ENCODE results near the gene USP12.
"Not testable (repeated sequence)": the region's sequence is repeated elsewhere in the genome, so short reads cannot be mapped to it uniquely, and the experiment has no call there.

The USP12 gene

GRCh38 chr13:27194209-27194608 is 22.6 kb upstream of the USP12 start:
- no peak overlapping the region for H3K4me3 Mint-ChIP-seq
- no peaks in the 10 kb centered on the region for H3K36me3 Mint-ChIP-seq
- ATAC-seq: no peak
- no peak overlapping the region for H3K27ac Mint-ChIP-seq
- H3K9me3 Mint-ChIP-seq: peaks cover 5% of the 10 kb centered on the region
- peaks cover 12% of the 10 kb centered on the region for H3K4me1 Mint-ChIP-seq
- no peaks in the 10 kb centered on the region for H3K27me3 Mint-ChIP-seq

- no peak overlapping the region for H3K4me3 Mint-ChIP-seq
Observed at GRCh38 chr13:27193496-27193895, 21.9 kb upstream of the USP12 start.

GRCh38 chr13:27192973-27193372 is 21.4 kb upstream of the USP12 start:
- ATAC-seq: no peak
- Mint-ChIP-seq H3K9me3 (peaks cover 3% of the 10 kb centered on the region), H3K4me3 (no peak overlapping the region), H3K27me3 (no peaks in the 10 kb centered on the region), H3K4me1 (peaks cover 12% of the 10 kb centered on the region), H3K27ac (peak overlapping the region; percentile 60), H3K36me3 (no peaks in the 10 kb centered on the region)

More at GRCh38 chr13:27193496-27193895, 21.9 kb upstream of the USP12 start:
- Mint-ChIP-seq H3K9me3 (peaks cover 5% of the 10 kb centered on the region), H3K4me1 (peaks cover 12% of the 10 kb centered on the region), H3K27ac (no peak overlapping the region), H3K36me3 (no peaks in the 10 kb centered on the region), H3K27me3 (no peaks in the 10 kb centered on the region)
- ATAC-seq: no peak

GRCh38 chr13:27192367-27192766 is 20.8 kb upstream of the USP12 start:
- ATAC-seq: not testable (repeated sequence)

GRCh38 chr13:27189192-27189591 is 17.6 kb upstream of the USP12 start:
- Mint-ChIP-seq H3K4me1 (peaks cover 12% of the 10 kb centered on the region), H3K9me3 (no peaks in the 10 kb centered on the region), H3K4me3 (no peak overlapping the region), H3K27ac (no peak overlapping the region), H3K27me3 (no peaks in the 10 kb centered on the region), H3K36me3 (no peaks in the 10 kb centered on the region)
- no peak for ATAC-seq

More at GRCh38 chr13:27192367-27192766, 20.8 kb upstream of the USP12 start:
- H3K9me3 Mint-ChIP-seq, H3K27me3 Mint-ChIP-seq, H3K4me3 Mint-ChIP-seq, H3K36me3 Mint-ChIP-seq: not testable (repeated sequence)
- H3K27ac Mint-ChIP-seq: peak overlapping the region; percentile 60
- H3K4me1 Mint-ChIP-seq: peaks cover 12% of the 10 kb centered on the region

GRCh38 chr13:27188239-27188638 is 16.6 kb upstream of the USP12 start:
- Mint-ChIP-seq H3K27me3 (no peaks in the 10 kb centered on the region), H3K4me3 (no peak overlapping the region), H3K4me1 (peaks cover 11% of the 10 kb centered on the region), H3K9me3 (no peaks in the 10 kb centered on the region), H3K27ac (no peak overlapping the region), H3K36me3 (no peaks in the 10 kb centered on the region)
- ATAC-seq: no peak

- no peaks in the 10 kb centered on the region for H3K4me1 Mint-ChIP-seq
- H3K9me3 Mint-ChIP-seq: no peaks in the 10 kb centered on the region
- H3K4me3 Mint-ChIP-seq: no peak overlapping the region
- no peak overlapping the region for H3K27ac Mint-ChIP-seq
- no peaks in the 10 kb centered on the region for H3K36me3 Mint-ChIP-seq
- H3K27me3 Mint-ChIP-seq: no peaks in the 10 kb centered on the region
- ATAC-seq: no peak
Observed at GRCh38 chr13:27186295-27186694, 14.7 kb upstream of the USP12 start.

- H3K36me3 Mint-ChIP-seq: no peaks in the 10 kb centered on the region
- H3K27me3 Mint-ChIP-seq: no peaks in the 10 kb centered on the region
- no peak overlapping the region for H3K4me3 Mint-ChIP-seq
- H3K4me1 Mint-ChIP-seq: no peaks in the 10 kb centered on the region
- no peak for ATAC-seq
- H3K27ac Mint-ChIP-seq: no peak overlapping the region
- H3K9me3 Mint-ChIP-seq: no peaks in the 10 kb centered on the region
Observed at GRCh38 chr13:27183561-27184147, 12.0 kb upstream of the USP12 start.

GRCh38 chr13:27182844-27183497 is 11.4 kb upstream of the USP12 start:
- no peaks in the 10 kb centered on the region for H3K27me3 Mint-ChIP-seq
- ATAC-seq: no peak
- no peak overlapping the region for H3K4me3 Mint-ChIP-seq
- H3K4me1 Mint-ChIP-seq: peaks cover 6% of the 10 kb centered on the region
- no peak overlapping the region for H3K27ac Mint-ChIP-seq
- H3K36me3 Mint-ChIP-seq: no peaks in the 10 kb centered on the region
- no peaks in the 10 kb centered on the region for H3K9me3 Mint-ChIP-seq

GRCh38 chr13:27182054-27182453 is 10.4 kb upstream of the USP12 start:
- no peak overlapping the region for H3K27ac Mint-ChIP-seq
- H3K27me3 Mint-ChIP-seq: no peaks in the 10 kb centered on the region
- no peak for ATAC-seq
- H3K4me1 Mint-ChIP-seq: peaks cover 15% of the 10 kb centered on the region
- H3K9me3 Mint-ChIP-seq: no peaks in the 10 kb centered on the region
- no peaks in the 10 kb centered on the region for H3K36me3 Mint-ChIP-seq
- H3K4me3 Mint-ChIP-seq: no peak overlapping the region

- Mint-ChIP-seq H3K36me3 (no peaks in the 10 kb centered on the region), H3K4me1 (peaks cover 43% of the 10 kb centered on the region), H3K9me3 (no peaks in the 10 kb centered on the region), H3K27me3 (no peaks in the 10 kb centered on the region), H3K4me3 (no peak overlapping the region), H3K27ac (peak overlapping the region; percentile 81)
- no peak for ATAC-seq
Observed at GRCh38 chr13:27177852-27178251, 6.2 kb upstream of the USP12 start.

GRCh38 chr13:27176470-27177410 is 5.1 kb upstream of the USP12 start:
- Mint-ChIP-seq H3K27me3 (no peaks in the 10 kb centered on the region), H3K27ac (peak overlapping the region; percentile 81), H3K4me3 (peak overlapping the region; percentile 71), H3K9me3 (no peaks in the 10 kb centered on the region), H3K4me1 (peaks cover 52% of the 10 kb centered on the region), H3K36me3 (no peaks in the 10 kb centered on the region)
- no peak for ATAC-seq

GRCh38 chr13:27174766-27175455 is 3.3 kb upstream of the USP12 start:
- H3K27me3 Mint-ChIP-seq: no peaks in the 10 kb centered on the region
- ATAC-seq: no peak
- H3K4me1 Mint-ChIP-seq: peaks cover 61% of the 10 kb centered on the region
- peak overlapping the region; percentile 81 for H3K27ac Mint-ChIP-seq
- no peaks in the 10 kb centered on the region for H3K36me3 Mint-ChIP-seq
- no peaks in the 10 kb centered on the region for H3K9me3 Mint-ChIP-seq
- peak overlapping the region; percentile 34 for H3K4me3 Mint-ChIP-seq

GRCh38 chr13:27172495-27172842 is 858 bp upstream of the USP12 start:
- peaks cover 73% of the 10 kb centered on the region for H3K4me1 Mint-ChIP-seq
- peak overlapping the region; percentile 95 for H3K27ac Mint-ChIP-seq
- no peak for ATAC-seq

More at GRCh38 chr13:27172495-27172842, 858 bp upstream of the USP12 start:
- no peaks in the 10 kb centered on the region for H3K36me3 Mint-ChIP-seq
- no peaks in the 10 kb centered on the region for H3K27me3 Mint-ChIP-seq
- H3K9me3 Mint-ChIP-seq: no peaks in the 10 kb centered on the region
- peak overlapping the region; percentile 95 for H3K4me3 Mint-ChIP-seq
